Astrocyte (in vitro differentiated cells and primary cell): ENCODE results near the gene GJD2. TPM values are rescaled to one million over a fixed set of nuclear protein-coding genes. Genes with fewer than 3 reads are reported as not detected.

Experiments
- DNase-seq: peaks from one replicate; pipeline ENCODE4 v3.0.0-alpha.2; 2010; ENCODE audit warnings: low read depth
- FAIRE-seq: peaks from 2 replicates; lab custom pipeline; 2011; peaks lifted over from hg19 to GRCh38; lab: Jason Lieb, UNC
- H2AFZ ChIP-seq: 2 replicates; pipeline ENCODE4 v1.6.0; 2012; ENCODE audit warnings: low read depth, low read length, inconsistent platforms
- H3K27ac ChIP-seq: 2 replicates; pipeline ENCODE4 v1.5.1; 2011; ENCODE audit warnings: low read depth, low read length, inconsistent platforms
- H3K27me3 ChIP-seq: 2 replicates; pipeline ENCODE4 v1.6.0; 2011; ENCODE audit warnings: low read length, inconsistent platforms; ENCODE audit not compliant: insufficient read depth
- H3K36me3 ChIP-seq: 2 replicates; pipeline ENCODE4 v1.5.1; 2011; ENCODE audit warnings: low read length, inconsistent platforms; ENCODE audit not compliant: insufficient read depth
- H3K4me1 ChIP-seq: 2 replicates; pipeline ENCODE4 v1.5.1; 2011; ENCODE audit warnings: low read length, inconsistent platforms; ENCODE audit not compliant: insufficient read depth
- H3K4me2 ChIP-seq: 2 replicates; pipeline ENCODE4 v1.6.0; 2012; ENCODE audit warnings: low read length, inconsistent platforms
- H3K4me3 ChIP-seq: 2 replicates; pipeline ENCODE4 v1.5.1; 2011; ENCODE audit warnings: low read depth, mild to moderate bottlenecking, low read length, inconsistent platforms; ENCODE audit not compliant: insufficient read depth
- H3K79me2 ChIP-seq: 2 replicates; pipeline ENCODE4 v1.6.0; 2012; ENCODE audit warnings: mild to moderate bottlenecking, low read length, inconsistent platforms; ENCODE audit not compliant: insufficient read depth
- H3K9ac ChIP-seq: 2 replicates; pipeline ENCODE4 v1.6.0; 2012; ENCODE audit warnings: mild to moderate bottlenecking, low read length, inconsistent platforms
- H3K9me3 ChIP-seq: 2 replicates; pipeline ENCODE4 v1.5.1; 2012; ENCODE audit warnings: low read depth, mild to moderate bottlenecking, low read length, inconsistent platforms; ENCODE audit not compliant: insufficient read depth
- H4K20me1 ChIP-seq: 2 replicates; pipeline ENCODE4 v1.6.0; 2012; ENCODE audit warnings: low read length, inconsistent platforms; ENCODE audit not compliant: insufficient read depth
- H3K27ac Mint-ChIP-seq: one replicate; pipeline ENCODE4 v1.8.0; 2021; ENCODE audit warnings: mild to moderate bottlenecking, mixed read lengths; ENCODE audit not compliant: unreplicated experiment
- H3K27me3 Mint-ChIP-seq: one replicate; pipeline ENCODE4 v1.8.0; 2021; ENCODE audit warnings: low read depth, mixed read lengths; ENCODE audit not compliant: unreplicated experiment
- H3K36me3 Mint-ChIP-seq: one replicate; pipeline ENCODE4 v1.8.0; 2021; ENCODE audit warnings: low read depth, mixed read lengths; ENCODE audit not compliant: unreplicated experiment
- H3K4me1 Mint-ChIP-seq: one replicate; pipeline ENCODE4 v1.8.0; 2021; ENCODE audit warnings: low read depth, mixed read lengths; ENCODE audit not compliant: unreplicated experiment
- H3K4me3 Mint-ChIP-seq: one replicate; pipeline ENCODE4 v1.8.0; 2021; ENCODE audit warnings: mild to moderate bottlenecking, moderate library complexity, mixed read lengths; ENCODE audit not compliant: unreplicated experiment
- H3K9me3 Mint-ChIP-seq: one replicate; pipeline ENCODE4 v1.8.0; 2021; ENCODE audit warnings: mild to moderate bottlenecking, mixed read lengths; ENCODE audit not compliant: unreplicated experiment
- EZH2 ChIP-seq: IDR thresholded peaks from 2 replicates; pipeline ENCODE4 v1.6.1; 2012; ENCODE audit warnings: mild to moderate bottlenecking, low read length, inconsistent platforms; ENCODE audit not compliant: insufficient read depth
- total RNA-seq: library from RNA; stranded (reverse); gene quantifications from 2 replicates; pipeline ENCODE4 v1.2.1, GENCODE V29; 2021
- TF ChIP-seq, protein P1 (sequence below): IDR thresholded peaks from 2 replicates; pipeline ENCODE4 v1.5.1; 2011; ENCODE audit warnings: low read depth, mild to moderate bottlenecking, inconsistent platforms, low read length, moderate library complexity; ENCODE audit not compliant: insufficient read depth

The GJD2 gene
- total RNA-seq, 1 donor from 2014 or later = 1.00 TPM

DNA sequence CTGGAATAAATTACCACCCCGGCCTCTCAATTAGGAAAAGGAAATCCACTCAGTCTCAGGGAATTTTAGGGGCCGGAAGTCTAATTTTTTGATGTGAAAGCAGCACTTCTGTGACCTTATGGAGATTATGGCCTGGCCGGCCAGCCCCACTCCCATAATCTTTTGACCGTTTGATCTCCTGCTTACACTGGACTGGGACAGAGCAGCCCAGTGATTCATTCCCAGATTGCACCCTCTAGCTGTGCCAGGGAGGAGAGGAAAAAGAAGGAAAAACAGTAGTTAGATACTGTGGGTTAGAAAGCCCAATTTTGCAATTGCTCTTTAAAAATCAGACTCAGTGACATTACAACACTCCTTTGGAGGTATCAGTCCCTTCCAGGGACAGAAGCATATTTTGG, 32.4 kb downstream of the GJD2 start:
- Mint-ChIP-seq H3K4me3 (no peak overlapping the region), H3K27me3 (peaks cover 2% of the 10 kb centered on the region), H3K4me1 (peaks cover 39% of the 10 kb centered on the region), H3K9me3 (no peaks in the 10 kb centered on the region), H3K27ac (peak overlapping the region; percentile 77), H3K36me3 (no peaks in the 10 kb centered on the region)
- Histone ChIP-seq H3K9ac (peak overlapping the region; percentile 45), H3K27me3 (peaks cover 3% of the 10 kb centered on the region), H3K4me3 (no peak overlapping the region), H3K4me1 (peaks cover 7% of the 10 kb centered on the region), H3K4me2 (peak overlapping the region; percentile 84), H3K27ac (no peak overlapping the region), H3K79me2 (no peaks in the 10 kb centered on the region), H4K20me1 (no peaks in the 10 kb centered on the region), H2AFZ (peak overlapping the region; percentile 55), H3K9me3 (no peaks in the 10 kb centered on the region), H3K36me3 (no peaks in the 10 kb centered on the region)
- TF ChIP-seq, protein P1, sequence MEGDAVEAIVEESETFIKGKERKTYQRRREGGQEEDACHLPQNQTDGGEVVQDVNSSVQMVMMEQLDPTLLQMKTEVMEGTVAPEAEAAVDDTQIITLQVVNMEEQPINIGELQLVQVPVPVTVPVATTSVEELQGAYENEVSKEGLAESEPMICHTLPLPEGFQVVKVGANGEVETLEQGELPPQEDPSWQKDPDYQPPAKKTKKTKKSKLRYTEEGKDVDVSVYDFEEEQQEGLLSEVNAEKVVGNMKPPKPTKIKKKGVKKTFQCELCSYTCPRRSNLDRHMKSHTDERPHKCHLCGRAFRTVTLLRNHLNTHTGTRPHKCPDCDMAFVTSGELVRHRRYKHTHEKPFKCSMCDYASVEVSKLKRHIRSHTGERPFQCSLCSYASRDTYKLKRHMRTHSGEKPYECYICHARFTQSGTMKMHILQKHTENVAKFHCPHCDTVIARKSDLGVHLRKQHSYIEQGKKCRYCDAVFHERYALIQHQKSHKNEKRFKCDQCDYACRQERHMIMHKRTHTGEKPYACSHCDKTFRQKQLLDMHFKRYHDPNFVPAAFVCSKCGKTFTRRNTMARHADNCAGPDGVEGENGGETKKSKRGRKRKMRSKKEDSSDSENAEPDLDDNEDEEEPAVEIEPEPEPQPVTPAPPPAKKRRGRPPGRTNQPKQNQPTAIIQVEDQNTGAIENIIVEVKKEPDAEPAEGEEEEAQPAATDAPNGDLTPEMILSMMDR = no peak
- no peak for TF ChIP-seq EZH2
- DNase-seq = peak; percentile 6
- FAIRE-seq = no peak

DNA sequence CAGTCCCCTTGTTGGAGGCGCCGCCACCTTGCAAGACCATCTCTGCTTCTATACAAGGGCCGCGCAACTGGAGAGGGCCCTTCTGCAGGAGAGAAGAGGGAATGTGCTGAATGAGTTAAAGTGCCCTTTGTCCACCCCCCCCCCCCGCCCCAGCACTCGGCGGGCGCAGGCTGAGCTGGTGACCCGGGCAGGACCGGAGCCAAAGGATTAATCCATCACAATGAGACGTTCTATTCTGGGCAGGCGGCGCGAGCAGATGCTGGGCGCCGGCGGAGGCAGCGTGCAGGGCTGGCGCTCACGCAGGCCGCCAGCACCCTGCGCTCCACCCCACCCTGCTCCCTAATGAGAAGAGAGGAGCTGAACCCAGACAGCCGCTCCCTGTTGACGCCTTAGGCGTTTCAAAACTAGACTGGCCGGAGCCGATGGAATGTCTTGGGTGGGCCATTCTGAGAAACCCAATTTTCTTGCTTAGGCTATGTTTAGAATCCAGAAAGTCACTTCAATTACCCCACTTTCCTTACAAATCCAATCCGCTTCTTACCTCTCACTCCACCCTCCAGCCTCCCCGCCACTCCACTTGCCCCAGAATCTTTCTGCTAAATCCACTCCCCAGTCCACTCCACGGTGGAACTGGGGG, 32.9 kb downstream of the GJD2 start:
- H3K36me3 ChIP-seq = no peaks in the 10 kb centered on the region
- peak overlapping the region; percentile 45 for H3K9ac ChIP-seq
- no peaks in the 10 kb centered on the region for H3K36me3 Mint-ChIP-seq
- H3K27ac Mint-ChIP-seq = peak overlapping the region; percentile 77
- H3K27ac ChIP-seq = no peak overlapping the region
- H3K4me1 ChIP-seq = peaks cover 7% of the 10 kb centered on the region
- H3K4me3 ChIP-seq = no peak overlapping the region
- H3K27me3 Mint-ChIP-seq = peaks cover 2% of the 10 kb centered on the region
- no peaks in the 10 kb centered on the region for H3K9me3 Mint-ChIP-seq
- DNase-seq (peak; percentile 39), FAIRE-seq (no peak)
- H2AFZ ChIP-seq = peak overlapping the region; percentile 55
- H4K20me1 ChIP-seq = no peaks in the 10 kb centered on the region
- peak overlapping the region; percentile 84 for H3K4me2 ChIP-seq
- H3K4me1 Mint-ChIP-seq = peaks cover 39% of the 10 kb centered on the region
- H3K27me3 ChIP-seq = peaks cover 5% of the 10 kb centered on the region
- TF ChIP-seq, protein P1 = no peak
- no peak for TF ChIP-seq EZH2
- no peaks in the 10 kb centered on the region for H3K9me3 ChIP-seq
- H3K4me3 Mint-ChIP-seq = no peak overlapping the region
- no peaks in the 10 kb centered on the region for H3K79me2 ChIP-seq

DNA sequence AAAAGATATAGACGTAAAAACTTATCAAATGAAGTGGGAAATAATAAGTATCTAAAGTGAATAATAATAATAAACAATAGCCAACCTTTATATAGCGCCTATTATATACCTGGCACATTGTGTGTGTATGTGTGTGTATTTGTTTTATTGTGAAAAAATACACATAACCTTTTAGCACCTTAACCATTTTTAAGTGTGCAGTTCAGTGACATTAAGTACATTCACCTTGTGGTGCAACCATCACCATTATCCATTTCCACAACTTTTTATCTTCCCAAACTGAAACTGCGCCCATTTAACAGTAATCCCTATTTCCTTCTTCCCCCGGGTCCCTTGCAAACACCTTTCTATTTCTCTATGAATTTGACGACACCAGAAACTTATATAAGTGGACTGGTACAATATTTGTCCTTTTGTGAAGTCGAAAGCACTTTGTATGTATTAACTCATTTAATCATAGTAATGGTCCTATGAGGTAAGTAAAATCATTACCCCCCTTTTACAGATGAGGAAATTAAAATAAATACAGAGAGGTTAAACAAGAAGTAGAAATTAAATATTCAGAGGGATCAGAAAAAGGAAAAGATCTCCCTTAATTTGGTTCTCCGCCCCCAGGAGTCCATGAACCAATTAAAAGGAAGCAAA, 33.5 kb downstream of the GJD2 start:
- Histone ChIP-seq H3K4me1 (peaks cover 7% of the 10 kb centered on the region), H3K79me2 (no peaks in the 10 kb centered on the region), H3K4me3 (no peak overlapping the region), H3K9ac (no peak overlapping the region), H4K20me1 (no peaks in the 10 kb centered on the region), H3K36me3 (no peaks in the 10 kb centered on the region), H3K27ac (no peak overlapping the region), H2AFZ (no peak overlapping the region), H3K9me3 (no peaks in the 10 kb centered on the region), H3K27me3 (peaks cover 5% of the 10 kb centered on the region), H3K4me2 (peak overlapping the region; percentile 84)
- Mint-ChIP-seq H3K27ac (no peak overlapping the region), H3K36me3 (no peaks in the 10 kb centered on the region), H3K9me3 (no peaks in the 10 kb centered on the region), H3K4me1 (peaks cover 32% of the 10 kb centered on the region), H3K27me3 (peaks cover 2% of the 10 kb centered on the region), H3K4me3 (no peak overlapping the region)
- FAIRE-seq (peak; percentile 63), DNase-seq (no peak)
- no peak for TF ChIP-seq EZH2
- TF ChIP-seq, protein P1 = no peak
